B cell (primary cell): Measurements from ENCODE around the gene ZNF385D. TPM values are rescaled to one million over a fixed set of nuclear protein-coding genes. Genes with fewer than 3 reads are reported as not detected.

Experiments used
- ATAC-seq: fragments of 200-7000 bp; cut with Tn5 transposase; one replicate; pipeline ENCODE4 v1.10.0; 2021; ENCODE audit warnings: low read depth, mild to moderate bottlenecking, moderate number of reproducible peaks, moderate library complexity
- CTCF ChIA-PET: fragments of 350-600 bp; sonication (Branson Sonifier 250); formaldehyde crosslinking; loops from one replicate; lab custom pipeline; 2021; ENCODE audit warnings: antibody characterized with exemption, inconsistent platforms; lab: Charles Lee
- POLR2A ChIA-PET: fragments of 350-600 bp; sonication (Branson Sonifier 250); formaldehyde crosslinking; loops from one replicate; lab custom pipeline; 2021; ENCODE audit warnings: antibody characterized with exemption; lab: Charles Lee
- DNase-seq: peaks from one replicate; pipeline ENCODE4 v3.0.0; 2013
- H2AFZ ChIP-seq: 2 replicates; pipeline ENCODE4 v1.6.1; 2012; ENCODE audit warnings: mild to moderate bottlenecking, low read depth, low read length; ENCODE audit not compliant: insufficient read depth, poor library complexity, severe bottlenecking
- H3K27ac ChIP-seq, 2 donors: 1 replicate in 1 of 2; 2 replicates in 1 of 2; pipeline ENCODE4 v1.5.1; 2012 to 2013; ENCODE audit warnings: low read length in 2 of 2, mild to moderate bottlenecking in 2 of 2, moderate library complexity in 1 of 2
- H3K27me3 ChIP-seq, 4 experiments: fragments of 200-600 bp in 1 of 4; sonication (generic) in 1 of 4; replicated peaks in 1 of 4; 1 replicate in 2 of 4; 2 replicates in 2 of 4; pipeline versions ENCODE4 v1.6.1 to v1.7.0; 2013 to 2016; ENCODE audit warnings: low read length in 3 of 4, mild to moderate bottlenecking in 2 of 4, mixed read lengths in 1 of 4, moderate library complexity in 1 of 4; ENCODE audit not compliant: insufficient read depth in 4 of 4, control insufficient read depth in 3 of 4; ENCODE audit errors: control extremely low read depth in 1 of 4
- H3K36me3 ChIP-seq, 2 experiments: replicated peaks in 1 of 2; 1 replicate in 1 of 2; 2 replicates in 1 of 2; pipeline versions ENCODE4 v1.6.1 to v1.7.1; 2013; ENCODE audit warnings: low read length in 1 of 2; ENCODE audit not compliant: insufficient read depth in 2 of 2, control insufficient read depth in 1 of 2; ENCODE audit errors: control extremely low read depth in 1 of 2, extremely low read depth in 1 of 2
- H3K4me1 ChIP-seq, 2 donors: fragments of 200-600 bp in 1 of 2; sonication (generic) in 1 of 2; 1 replicate in 1 of 2; 2 replicates in 1 of 2; pipeline versions ENCODE4 v1.5.1 to v1.6.1; 2013 to 2017; ENCODE audit warnings: low read length in 2 of 2; ENCODE audit not compliant: control insufficient read depth in 2 of 2, insufficient read depth in 2 of 2
- H3K4me2 ChIP-seq: replicated peaks from 2 replicates; pipeline ENCODE3; 2012; ENCODE audit warnings: mild to moderate bottlenecking, low read depth, low read length; ENCODE audit not compliant: poor library complexity, severe bottlenecking
- H3K4me3 ChIP-seq, 5 experiments: fragments of 200-600 bp in 1 of 5; sonication (generic) in 1 of 5; 1 replicate in 3 of 5; 2 replicates in 2 of 5; pipeline versions ENCODE4 v1.5.1 to v1.7.0; 2011 to 2016; ENCODE audit warnings: low read length in 4 of 5, mild to moderate bottlenecking in 4 of 5, low read depth in 2 of 5, control low read depth in 1 of 5, moderate library complexity in 1 of 5; ENCODE audit not compliant: insufficient read depth in 1 of 5; ENCODE audit errors: control extremely low read depth in 1 of 5, extremely low read depth in 1 of 5
- H3K79me2 ChIP-seq: fragments of 200-600 bp; sonication (generic); one replicate; pipeline ENCODE4 v1.6.0; 2016; ENCODE audit warnings: low read length; ENCODE audit not compliant: control insufficient read depth, insufficient read depth
- H3K9ac ChIP-seq: fragments of 200-600 bp; sonication (generic); 2 replicates; pipeline ENCODE4 v1.6.1; 2017; ENCODE audit warnings: mild to moderate bottlenecking, low read length, moderate library complexity
- H3K9me3 ChIP-seq, 3 donors: one replicate each; pipeline versions ENCODE4 v1.6.1 to v1.7.1; 2013; ENCODE audit warnings: low read length in 2 of 3; ENCODE audit not compliant: control insufficient read depth in 2 of 3, insufficient read depth in 1 of 3; ENCODE audit errors: control extremely low read depth in 1 of 3
- H4K20me1 ChIP-seq: 2 replicates; pipeline ENCODE4 v1.6.0; 2012; ENCODE audit warnings: mild to moderate bottlenecking, low read length; ENCODE audit not compliant: insufficient read depth, control insufficient read depth, poor library complexity, severe bottlenecking
- H3K27ac Mint-ChIP-seq: one replicate; pipeline ENCODE4 v1.8.0; 2021; ENCODE audit warnings: mixed read lengths
- H3K27me3 Mint-ChIP-seq: one replicate; pipeline ENCODE4 v1.8.0; 2021; ENCODE audit warnings: mixed read lengths
- H3K4me1 Mint-ChIP-seq: one replicate; pipeline ENCODE4 v1.8.0; 2021; ENCODE audit warnings: mixed read lengths
- H3K4me3 Mint-ChIP-seq: one replicate; pipeline ENCODE4 v1.8.0; 2021; ENCODE audit warnings: mixed read lengths
- H3K9me3 Mint-ChIP-seq: one replicate; pipeline ENCODE4 v1.8.0; 2022; ENCODE audit warnings: mixed read lengths; ENCODE audit not compliant: insufficient read depth
- CTCF ChIP-seq: fragments of 200-600 bp; IDR thresholded peaks from one replicate; pipeline ENCODE4 v1.8.0; 2022; ENCODE audit warnings: antibody characterized with exemption, mild to moderate bottlenecking
- EZH2 ChIP-seq: IDR thresholded peaks from 2 replicates; pipeline ENCODE4 v1.6.1; 2012; ENCODE audit warnings: borderline replicate concordance, low read depth, mild to moderate bottlenecking, moderate library complexity, low read length; ENCODE audit not compliant: insufficient read depth, poor library complexity, severe bottlenecking
- WGBS: methylation state at CpG from one replicate; pipeline ENCODE4 v1.1.5; 2013; ENCODE audit warnings: missing lambda C conversion rate; ENCODE audit not compliant: insufficient coverage; 5-methylcytosine and 5-hydroxymethylcytosine counted together
- intact Hi-C: fragments of 100-400 bp; cut with micrococcal nuclease; formaldehyde crosslinking; loops from one replicate; pipeline ENCODE4 v1.10.0; 2022
- polyA plus RNA-seq: library from polyadenylated mRNA; depleted of rRNA; stranded (reverse); fragments of >200 nt; gene quantifications from 2 replicates; pipeline ENCODE4 v1.2.3, GENCODE V29; 2012
- total RNA-seq, 2 donors: library from RNA; stranded (reverse); fragments of 120-200 nt in 1 of 2; gene quantifications; 1 replicate in 1 of 2; 2 replicates in 1 of 2; pipeline versions ENCODE4 v1.2.3 to v1.2.4, GENCODE V29; 2013 to 2022

Gene ZNF385D
- total and polyA plus RNA-seq, 2 donors (not counting 1 experiment from before 2014, with no cell fraction given), result not detected

- Histone ChIP-seq H3K9me3 (no peaks in the 10 kb centered on the region), H3K9ac (no peak overlapping the region), H3K36me3 (no peaks in the 10 kb centered on the region), H3K4me3 (no peak overlapping the region), H3K27ac (no peak overlapping the region), H2AFZ (no peak overlapping the region), H3K4me1 (no peaks in the 10 kb centered on the region), H3K79me2 (no peaks in the 10 kb centered on the region), H3K27me3 (no peaks in the 10 kb centered on the region), H4K20me1 (no peaks in the 10 kb centered on the region), H3K4me2 (no peak overlapping the region)
- CTCF ChIA-PET, result no interaction called here
- intact Hi-C loops, result no loop called here
- ATAC-seq (no peak), DNase-seq (no peak)
- H3K4me1 Mint-ChIP-seq, result no peaks in the 10 kb centered on the region
- H3K27ac Mint-ChIP-seq, result no peak overlapping the region
- H3K27me3 Mint-ChIP-seq, result no peaks in the 10 kb centered on the region
- POLR2A ChIA-PET, result no interaction called here
- WGBS, result no CpG with 5 or more reads among the region's 4 CpGs
- H3K9me3 Mint-ChIP-seq, result no peaks in the 10 kb centered on the region
- H3K4me3 Mint-ChIP-seq, result no peak overlapping the region
- no peak for TF ChIP-seq EZH2
- no peak for TF ChIP-seq CTCF
Measured at GRCh38 chr3:21426920-21427319, 324.1 kb downstream of the ZNF385D start.

- DNase-seq (no peak), ATAC-seq (no peak)
- ChIA-PET CTCF (no interaction called here), POLR2A (no interaction called here)
- no peaks in the 10 kb centered on the region for H3K9me3 Mint-ChIP-seq
- H3K36me3 ChIP-seq, result no peaks in the 10 kb centered on the region
- no peak overlapping the region for H3K27ac Mint-ChIP-seq
- H3K4me1 Mint-ChIP-seq, result no peaks in the 10 kb centered on the region
- no peak overlapping the region for H3K4me3 Mint-ChIP-seq
- no peak overlapping the region for H3K27ac ChIP-seq
- H3K4me1 ChIP-seq, result no peaks in the 10 kb centered on the region
- H3K9me3 ChIP-seq, result no peaks in the 10 kb centered on the region
- no peaks in the 10 kb centered on the region for H4K20me1 ChIP-seq
- H3K9ac ChIP-seq, result no peak overlapping the region
- no peaks in the 10 kb centered on the region for H3K27me3 Mint-ChIP-seq
- H2AFZ ChIP-seq, result no peak overlapping the region
- no peaks in the 10 kb centered on the region for H3K79me2 ChIP-seq
- no peak overlapping the region for H3K4me2 ChIP-seq
- TF ChIP-seq EZH2 (no peak), CTCF (no peak)
- no peak overlapping the region for H3K4me3 ChIP-seq
- intact Hi-C loops, result no loop called here
- H3K27me3 ChIP-seq, result no peaks in the 10 kb centered on the region
- no CpG with 5 or more reads among the region's 2 CpGs for WGBS
Measured at GRCh38 chr3:21425715-21426114, 325.3 kb downstream of the ZNF385D start.
